Erythroblast (primary cell): ENCODE results near the gene SRPK2.
A peak's percentile ranks its signal among the peaks of the same experiment; 100 is the strongest.
"Not testable (repeated sequence)": the region's sequence is repeated elsewhere in the genome, so short reads cannot be mapped to it uniquely, and the experiment has no call there.

Source experiments
- DNase-seq, 2 experiments: peaks; one replicate each; lab custom pipeline; 2025; lab: John Stamatoyannopoulos, UW
- GATA1 ChIP-seq: IDR thresholded peaks from 2 replicates; pipeline ENCODE4 v1.6.1; 2011; ENCODE audit warnings: low read depth, mild to moderate bottlenecking, control low read depth, low read length, moderate library complexity
- POLR2A ChIP-seq: IDR thresholded peaks from 2 replicates; pipeline ENCODE4 v1.6.1; 2011; ENCODE audit warnings: mild to moderate bottlenecking, low read length

SRPK2 gene

GRCh38 chr7:105264707-105265106 is 124.0 kb downstream of the SRPK2 start:
- no peak for DNase-seq
- TF ChIP-seq GATA1 (no peak), POLR2A (no peak)

- no peak for DNase-seq
- TF ChIP-seq POLR2A: no peak
- no peak for TF ChIP-seq GATA1
These were observed 127.0 kb downstream of the SRPK2 start for GRCh38 chr7:105261689-105262088.

GRCh38 chr7:105260201-105260871 is 128.4 kb downstream of the SRPK2 start:
- not testable (repeated sequence) for DNase-seq

- not testable (repeated sequence) for DNase-seq
These were observed 129.8 kb downstream of the SRPK2 start for GRCh38 chr7:105258919-105259318.

GRCh38 chr7:105257338-105257737 is 131.4 kb downstream of the SRPK2 start:
- no peak for DNase-seq
- TF ChIP-seq POLR2A (no peak), GATA1 (no peak)

GRCh38 chr7:105256761-105257231 is 131.9 kb downstream of the SRPK2 start:
- DNase-seq: no peak
- TF ChIP-seq POLR2A (no peak), GATA1 (no peak)

- TF ChIP-seq POLR2A: no peak
- no peak for DNase-seq
These were observed 138.0 kb downstream of the SRPK2 start for GRCh38 chr7:105250706-105251105.

GRCh38 chr7:105250239-105250638 is 138.5 kb downstream of the SRPK2 start:
- TF ChIP-seq POLR2A: no peak
- no peak for TF ChIP-seq GATA1
- DNase-seq: peak in 1 of 2 experiments; percentile 10

GRCh38 chr7:105249216-105249615 is 139.5 kb downstream of the SRPK2 start:
- TF ChIP-seq GATA1: no peak
- TF ChIP-seq POLR2A: no peak
- DNase-seq: no peak

- DNase-seq: no peak
- no peak for TF ChIP-seq GATA1
- TF ChIP-seq POLR2A: no peak
These were observed 142.0 kb downstream of the SRPK2 start for GRCh38 chr7:105246679-105247078.

GRCh38 chr7:105246256-105246655 is 142.5 kb downstream of the SRPK2 start:
- no peak for TF ChIP-seq POLR2A
- no peak for TF ChIP-seq GATA1
- DNase-seq: peak; percentile 28 to 69

GRCh38 chr7:105245398-105246114 is 143.2 kb downstream of the SRPK2 start:
- DNase-seq: peak in 1 of 2 experiments; percentile 18
- TF ChIP-seq POLR2A: no peak
- no peak for TF ChIP-seq GATA1

- DNase-seq: no peak
- TF ChIP-seq GATA1: no peak
These were observed 144.1 kb downstream of the SRPK2 start for GRCh38 chr7:105244594-105244993.

GRCh38 chr7:105241198-105241597 is 147.5 kb downstream of the SRPK2 start:
- DNase-seq: no peak
- no peak for TF ChIP-seq POLR2A
- no peak for TF ChIP-seq GATA1
